ENCODE results near the gene NRIP3. TPM values are rescaled to one million over a fixed set of nuclear protein-coding genes. Genes with fewer than 3 reads are reported as not detected.

The NRIP3 gene
- total and polyA plus RNA-seq, 9 of the 15 experiments (the other 6 are each of a cell fraction or from before 2014, with no cell fraction given) = 4.4 to 18.7 (median 11.6) TPM

- intact Hi-C loops (cut with micrococcal nuclease) (loop anchor here (2.0 to 5.0 kb wide), 2 partner anchors 47 to 121 kb away; no protein-coding TSS in a partner anchor), in situ Hi-C loops (cut with MboI) (loop anchor here (10.0 kb wide), 1 partner anchor 119 kb away; no protein-coding TSS in a partner anchor)
- Histone ChIP-seq H2AFZ (ENCODE audit: low read depth, low read length) (peak overlapping the region; percentile 36; the same call in 1 of the 2 replicates), H3K27ac (ENCODE audit: extremely low read depth, low read depth, low read length) (no peak overlapping the region), H3K4me1 (replicated peaks in 1 of 2; ENCODE audit: control insufficient read depth in 2 of 2, insufficient read depth in 2 of 2, low read length in 2 of 2) (no peaks in the 10 kb centered on the region; a peak in 2 of 5 replicates), H3K9me1 (ENCODE audit: control insufficient read depth, insufficient read depth, low read length) (no peaks in the 10 kb centered on the region), H3K9ac (ENCODE audit: insufficient read depth in 1 of 2, low read depth in 2 of 2, low read length in 2 of 2) (0 out of 4 replicates have a peak overlapping the region, but pooled peaks of 1 of the 2 experiments have one; percentile 2), H3K4me2 (ENCODE audit: insufficient read depth, low read length) (no peak overlapping the region), H4K20me1 (replicated peaks; ENCODE audit: control insufficient read depth, insufficient read depth, low read length) (no peaks in the 10 kb centered on the region), H3K9me3 (replicated peaks; ENCODE audit: control insufficient read depth, insufficient read depth, low read depth, low read length) (peaks cover 4% of the 10 kb centered on the region; the same call in 1 of the 2 replicates), H3K36me3 (ENCODE audit: control insufficient read depth, insufficient read depth, low read length) (no peaks in the 10 kb centered on the region), H3K79me2 (ENCODE audit: control insufficient read depth, insufficient read depth, low read length) (no peaks in the 10 kb centered on the region), H3K27me3 (ENCODE audit: control insufficient read depth in 2 of 2, insufficient read depth in 2 of 2, low read length in 2 of 2) (peaks cover 0 to 27% of the 10 kb centered on the region in 2 experiments; a peak in 2 of 5 replicates), H3K4me3 (no peak overlapping the region)
- ChIA-PET POLR2A (interaction anchor here (0.6 to 3.4 kb wide), 6 partner anchors 11 to 337 kb away, joined by 3 to 17 read pairs (median 3); partner anchors contain the start of gene NRIP3), CTCF (ENCODE audit: low intra/inter-chr PET ratio) (interaction anchor here (0.6 to 1.9 kb wide), 6 partner anchors 75 to 728 kb away, joined by 3 to 10 read pairs (median 4); no protein-coding TSS in a partner anchor)
- peak; percentile 92 for FAIRE-seq
- WGBS (ENCODE audit: insufficient coverage, low coverage, missing lambda C conversion rate) = 0% methylated on average over 4 of the region's 4 CpGs
- peak; percentile 96 for ATAC-seq
- DNase-seq (ENCODE audit: extremely low read depth in 1 of 4, low spot score in 3 of 4) = peak; percentile 67 to 76 (median 70)
- BruUV-seq (replicated peaks) = no TSS peak
- no peak for TF ChIP-seq MAX (CRISPR knock-in tag; IDR thresholded peaks at IDR 0.05)
- TF ChIP-seq POLR3A (IDR thresholded peaks at IDR 0.05; ENCODE audit: borderline replicate concordance, extremely low read depth, insufficient read depth, insufficient read length) = no peak
- no peak for TF ChIP-seq SMAD3 (CRISPR knock-in tag; conservative IDR thresholded peaks at IDR 0.05)
- no peak for TF ChIP-seq TOE1 (IDR thresholded peaks at IDR 0.05; ENCODE audit: borderline replicate concordance)
- no peak for TF ChIP-seq TOE1 (CRISPR knock-in tag; IDR thresholded peaks at IDR 0.05; ENCODE audit: borderline replicate concordance, low read depth)
- TF ChIP-seq GTF2F1 (IDR thresholded peaks at IDR 0.05; ENCODE audit: low read depth, low read length) = no peak
- 0 out of 2 replicates have a peak, but pooled peaks have one; percentile 12 for TF ChIP-seq KLF16 (IDR thresholded peaks at IDR 0.05)
- TF ChIP-seq ZNF431 (CRISPR knock-in tag; IDR thresholded peaks at IDR 0.05) = no peak
- TF ChIP-seq TCFL5 (CRISPR knock-in tag; conservative IDR thresholded peaks at IDR 0.05) = no peak
- TF ChIP-seq MBD2 (IDR thresholded peaks at IDR 0.05; ENCODE audit: borderline replicate concordance, low read depth) = no peak
- TF ChIP-seq ZNF696 (CRISPR knock-in tag; conservative IDR thresholded peaks at IDR 0.05) = no peak
- peak; percentile 69 for TF ChIP-seq SMC3 (conservative IDR thresholded peaks at IDR 0.05; ENCODE audit: insufficient read depth, low read depth, low read length)
- no peak for TF ChIP-seq FOXJ3 (CRISPR knock-in tag; IDR thresholded peaks at IDR 0.05)
- peak; percentile 76 to 84 (median 80) for TF ChIP-seq CTCF (IDR thresholded peaks at IDR 0.05 in 2 of 3, conservative IDR thresholded peaks at IDR 0.05 in 1 of 3; ENCODE audit: insufficient read depth in 2 of 3, low read depth in 1 of 3, low read length in 3 of 3)
- no peak for TF ChIP-seq HEY1 (CRISPR knock-in tag; IDR thresholded peaks at IDR 0.05; ENCODE audit: borderline replicate concordance)
- no peak for TF ChIP-seq ZNF184 (CRISPR knock-in tag; IDR thresholded peaks at IDR 0.05)
- no peak for TF ChIP-seq MAZ (CRISPR knock-in tag; conservative IDR thresholded peaks at IDR 0.05 in 1 of 2, IDR thresholded peaks at IDR 0.05 in 1 of 2)
- peak; percentile 45 to 76 for TF ChIP-seq RAD21 (CRISPR knock-in tag; conservative IDR thresholded peaks at IDR 0.05 in 1 of 2, IDR thresholded peaks at IDR 0.05 in 1 of 2)
- TF ChIP-seq CSDE1 (IDR thresholded peaks at IDR 0.05) = no peak
- no peak for TF ChIP-seq HIVEP1 (CRISPR knock-in tag; IDR thresholded peaks at IDR 0.05)
- no peak for TF ChIP-seq ZKSCAN3 (CRISPR knock-in tag; IDR thresholded peaks at IDR 0.05)
- no peak for TF ChIP-seq GTF2A2 (tag; IDR thresholded peaks at IDR 0.05)
- no peak for TF ChIP-seq ZNF766 (CRISPR knock-in tag; conservative IDR thresholded peaks at IDR 0.05)
Measured at GRCh38 chr11:9015677-9016076, 11.9 kb upstream of the NRIP3 start.

Measured in K562 (cell line).